Endothelial cell of umbilical vein (primary cell): ENCODE results near the gene KCNS1.

Source experiments
- EZH2 ChIP-seq: IDR thresholded peaks from 2 replicates; pipeline ENCODE4 v1.6.1; 2012; ENCODE audit warnings: borderline replicate concordance, low read depth, mild to moderate bottlenecking, moderate library complexity, low read length, inconsistent platforms; ENCODE audit not compliant: severe bottlenecking
- MYC ChIP-seq: IDR thresholded peaks from one replicate; pipeline ENCODE4 v1.6.1; 2011; ENCODE audit warnings: mild to moderate bottlenecking, low read depth, low read length
- POLR2A ChIP-seq: IDR thresholded peaks from 2 replicates; pipeline ENCODE4 v1.6.1; 2012; ENCODE audit warnings: low read depth, mild to moderate bottlenecking, control low read depth, low read length
- POLR2AphosphoS5 ChIP-seq: IDR thresholded peaks from 2 replicates; pipeline ENCODE4 v1.6.1; 2012; ENCODE audit warnings: low read depth, mild to moderate bottlenecking, control low read depth, low read length, moderate library complexity; ENCODE audit not compliant: insufficient read depth
- TF ChIP-seq, protein P1 (sequence below), 2 donors: IDR thresholded peaks; 1 replicate in 1 of 2; 2 replicates in 1 of 2; pipeline ENCODE4 v1.5.1; 2011; ENCODE audit warnings: low read length in 2 of 2, mild to moderate bottlenecking in 2 of 2, moderate library complexity in 2 of 2, control low read depth in 1 of 2, inconsistent platforms in 1 of 2, low read depth in 1 of 2; ENCODE audit not compliant: insufficient read depth in 1 of 2; ENCODE audit errors: extremely low read depth in 1 of 2

DNA sequence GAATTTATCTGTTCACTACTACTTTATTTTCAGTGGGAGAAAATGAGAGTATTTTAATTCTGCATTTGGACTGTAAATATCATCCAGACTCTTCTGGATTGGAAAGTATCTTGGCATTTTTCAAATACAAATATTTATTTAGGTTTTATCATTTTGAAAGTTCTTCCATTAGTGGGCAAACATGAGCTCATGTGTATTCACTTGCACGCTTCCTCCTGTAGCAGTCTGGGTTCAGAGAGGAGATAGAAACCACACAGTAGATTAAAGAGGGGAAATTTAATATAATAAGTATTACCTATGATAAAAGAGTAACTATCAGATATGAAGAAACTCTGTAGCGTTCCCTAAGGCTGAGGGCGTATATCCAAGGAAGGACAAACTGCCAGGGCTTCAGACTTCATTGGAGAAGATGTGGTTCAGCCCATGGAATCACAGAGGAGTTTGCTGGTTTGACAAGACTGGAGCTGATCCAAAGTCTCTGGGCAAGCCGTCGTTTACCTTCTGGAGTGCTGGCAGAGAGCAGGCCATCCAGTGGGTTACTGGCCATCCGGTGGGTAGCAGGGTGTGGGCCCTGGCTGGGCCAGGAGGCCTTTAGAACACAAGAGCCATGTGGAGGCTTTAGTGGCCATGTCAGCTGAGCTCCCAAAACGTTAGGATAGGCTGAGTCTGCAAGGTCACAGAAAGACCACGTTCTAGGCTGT is 44.3 kb downstream of the KCNS1 start:
- TF ChIP-seq POLR2A (no peak), EZH2 (no peak), MYC (no peak), POLR2AphosphoS5 (no peak)
- TF ChIP-seq, protein P1, sequence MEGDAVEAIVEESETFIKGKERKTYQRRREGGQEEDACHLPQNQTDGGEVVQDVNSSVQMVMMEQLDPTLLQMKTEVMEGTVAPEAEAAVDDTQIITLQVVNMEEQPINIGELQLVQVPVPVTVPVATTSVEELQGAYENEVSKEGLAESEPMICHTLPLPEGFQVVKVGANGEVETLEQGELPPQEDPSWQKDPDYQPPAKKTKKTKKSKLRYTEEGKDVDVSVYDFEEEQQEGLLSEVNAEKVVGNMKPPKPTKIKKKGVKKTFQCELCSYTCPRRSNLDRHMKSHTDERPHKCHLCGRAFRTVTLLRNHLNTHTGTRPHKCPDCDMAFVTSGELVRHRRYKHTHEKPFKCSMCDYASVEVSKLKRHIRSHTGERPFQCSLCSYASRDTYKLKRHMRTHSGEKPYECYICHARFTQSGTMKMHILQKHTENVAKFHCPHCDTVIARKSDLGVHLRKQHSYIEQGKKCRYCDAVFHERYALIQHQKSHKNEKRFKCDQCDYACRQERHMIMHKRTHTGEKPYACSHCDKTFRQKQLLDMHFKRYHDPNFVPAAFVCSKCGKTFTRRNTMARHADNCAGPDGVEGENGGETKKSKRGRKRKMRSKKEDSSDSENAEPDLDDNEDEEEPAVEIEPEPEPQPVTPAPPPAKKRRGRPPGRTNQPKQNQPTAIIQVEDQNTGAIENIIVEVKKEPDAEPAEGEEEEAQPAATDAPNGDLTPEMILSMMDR (IDR thresholded peaks at IDR 0.05; ENCODE audit: extremely low read depth in 1 of 2, insufficient read depth in 1 of 2, low read depth in 1 of 2, low read length in 2 of 2): no peak
